Heart right ventricle (tissue), 16 donors: ENCODE measurements around the gene SSTR3. TPM values are rescaled to one million over a fixed set of nuclear protein-coding genes. Genes with fewer than 3 reads are reported as not detected.

Experiments
- ATAC-seq, 8 donors: fragments of 200-7000 bp; cut with Tn5 transposase; one replicate each; pipeline ENCODE4 v1.9.1; 2020; ENCODE audit warnings: mild to moderate bottlenecking in 8 of 8, moderate library complexity in 8 of 8, moderate number of reproducible peaks in 1 of 8
- DNase-seq, 2 donors: peaks; one replicate each; pipeline ENCODE4 v3.0.0-alpha.2; 2020
- H3K27ac ChIP-seq, 10 donors: fragments of 200-600 bp; sonication (generic) in 2 of 10; one replicate each; pipeline versions ENCODE4 v1.5.0 to v1.8.0; 2020 to 2022; ENCODE audit warnings: mild to moderate bottlenecking in 3 of 10
- H3K27me3 ChIP-seq, 7 donors: fragments of 200-600 bp; one replicate each; pipeline ENCODE4 v1.8.0; 2021 to 2022; ENCODE audit warnings: mild to moderate bottlenecking in 2 of 7
- H3K36me3 ChIP-seq, 9 donors: fragments of 200-600 bp; sonication (generic) in 1 of 9; one replicate each; pipeline versions ENCODE4 v1.5.0 to v1.8.0; 2020 to 2022; ENCODE audit warnings: mild to moderate bottlenecking in 2 of 9
- H3K4me1 ChIP-seq, 9 donors: fragments of 200-600 bp; sonication (generic) in 1 of 9; one replicate each; pipeline versions ENCODE4 v1.5.0 to v1.8.0; 2020 to 2022; ENCODE audit warnings: mild to moderate bottlenecking in 4 of 9
- H3K4me3 ChIP-seq, 10 donors: fragments of 200-600 bp; sonication (generic) in 2 of 10; one replicate each; pipeline versions ENCODE4 v1.5.0 to v1.8.0; 2020 to 2022; ENCODE audit warnings: mild to moderate bottlenecking in 7 of 10, moderate library complexity in 2 of 10
- H3K9me3 ChIP-seq, 11 donors: fragments of 200-600 bp in 10 of 11; sonication (generic) in 2 of 11; one replicate each; pipeline versions ENCODE4 v1.5.0 to v1.8.0; 2013 to 2022; ENCODE audit warnings: mild to moderate bottlenecking in 2 of 11, control low read depth in 1 of 11, moderate library complexity in 1 of 11
- WGBS, 2 donors: extraction: QIAGEN DNeasy Blood & Tissue Kit; methylation state at CpG; one replicate each; pipeline ENCODE4 v1.1.7; 2013; ENCODE audit warnings: inconsistent platforms in 1 of 2; 5-methylcytosine and 5-hydroxymethylcytosine counted together
- intact Hi-C, 10 donors: fragments of 100-400 bp; cut with DNase I; formaldehyde crosslinking; loops; one replicate each; pipeline versions ENCODE4 v1.11.1 to v1.14.2; 2022
- polyA plus RNA-seq, 2 donors: library from polyadenylated mRNA; stranded (reverse); fragments of 200-250 nt; gene quantifications; one replicate each; pipeline ENCODE4 v1.2.3, GENCODE V29; 2013
- total RNA-seq, 10 donors: library from RNA; stranded (reverse); fragmentation: NEBNext Ultra II Directional in 3 of 10; extraction: Animal tissue kit (Norgen Biotek cat#: 25700) in 3 of 10; gene quantifications; one replicate each; pipeline versions ENCODE4 v1.2.1 to v1.2.4, GENCODE V29; 2021 to 2023
- TF ChIP-seq, protein P1 (sequence below), 9 donors: fragments of 200-600 bp; sonication (generic) in 2 of 9; IDR thresholded peaks; one replicate each; pipeline versions ENCODE4 v1.5.0 to v1.8.0; 2021 to 2022; ENCODE audit warnings: antibody characterized with exemption in 9 of 9, mild to moderate bottlenecking in 5 of 9, moderate library complexity in 1 of 9
- donor health status: Arrhythmogenic right ventricular cardiomyopathy.
- donor health status: ischemic (EF 13 %, LVEDD 7.1; RV severe dilation, severe dysfunction).
- donor health status: healthy with polysubstance abuse.
- donor health status: DM: no; HTN: yes; CAD: no.
- donor health status: DM: no; HTN: no; CAD: no.
- donor health status: ischemic (EF 25% LVEDD 6.9; RV normal size, moderate dysfunction).
- donor health status: ischemic (EF 25% LVEDD 5.7; RV mildly dilated, moderate dysfunction).
- donor health status: healthy.
- donor health status: DM: yes; HTN: yes; CAD: no.
- donor health status: Ischemic cardiomyopathy.
- donor health status: ischemic (EF 35%, LVEDD 5.7; RV mildly dilated, moderate dysfunction).
- donor health status: nonischemic (EF 11% LVEDD 7.7; RV severe dilation, severe dysfunction).
- donor health status: DM: yes; HTN: yes; CAD: no.
- donor health status: PGD.
- donor health status: ischemic (EF 29% LVEDD 5.4; RV normal size, mild dysfunction).
- donor health status: nonischemic (EF 23%, LVEDD 6.1; RV moderate dilation, normal function).

SSTR3 gene
- total and polyA plus RNA-seq, 12 donors, result not detected

DNA sequence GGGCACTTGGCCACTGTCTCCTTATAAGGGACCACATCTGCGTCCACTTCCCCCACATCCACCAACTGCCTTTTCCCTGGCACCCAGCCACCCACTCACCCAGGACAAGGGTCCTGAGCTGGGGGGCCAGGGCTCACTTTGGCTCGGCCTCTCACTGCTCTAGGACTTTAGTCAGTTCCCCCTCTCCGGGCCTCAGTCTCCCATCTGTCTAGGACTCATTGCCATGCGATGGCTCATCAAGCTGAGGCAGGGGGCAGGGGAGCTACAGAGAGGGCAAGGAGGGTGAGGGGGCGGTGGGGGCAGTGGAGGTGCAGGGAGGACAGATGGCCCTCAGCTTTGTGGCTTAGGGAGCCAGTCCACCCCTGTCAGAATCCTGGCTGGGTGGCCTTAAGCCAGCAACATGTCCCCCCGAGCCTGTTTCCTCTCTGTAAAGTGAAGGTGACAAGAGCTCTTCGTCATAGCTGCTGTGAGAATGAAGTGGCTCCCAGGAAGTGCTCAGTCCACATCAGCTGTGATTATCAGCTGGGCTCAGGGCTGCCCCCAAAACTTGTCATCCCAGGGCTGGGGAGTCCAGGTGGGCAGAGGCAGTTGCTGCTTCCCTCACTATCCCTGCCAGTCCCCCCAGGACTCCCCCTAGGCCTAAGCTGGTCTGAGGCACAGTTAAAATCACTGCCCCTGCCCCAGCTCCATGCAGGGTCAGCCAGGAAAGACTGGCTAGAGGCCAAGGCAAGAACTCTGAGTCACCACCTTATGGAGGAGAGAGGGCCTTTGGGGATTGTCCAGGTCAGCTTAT is 16.9 kb upstream of the SSTR3 start:
- H3K27me3 ChIP-seq, result peaks cover 0 to 51% (median 24%) of the 10 kb centered on the region in 7 donors
- TF ChIP-seq, protein P1, sequence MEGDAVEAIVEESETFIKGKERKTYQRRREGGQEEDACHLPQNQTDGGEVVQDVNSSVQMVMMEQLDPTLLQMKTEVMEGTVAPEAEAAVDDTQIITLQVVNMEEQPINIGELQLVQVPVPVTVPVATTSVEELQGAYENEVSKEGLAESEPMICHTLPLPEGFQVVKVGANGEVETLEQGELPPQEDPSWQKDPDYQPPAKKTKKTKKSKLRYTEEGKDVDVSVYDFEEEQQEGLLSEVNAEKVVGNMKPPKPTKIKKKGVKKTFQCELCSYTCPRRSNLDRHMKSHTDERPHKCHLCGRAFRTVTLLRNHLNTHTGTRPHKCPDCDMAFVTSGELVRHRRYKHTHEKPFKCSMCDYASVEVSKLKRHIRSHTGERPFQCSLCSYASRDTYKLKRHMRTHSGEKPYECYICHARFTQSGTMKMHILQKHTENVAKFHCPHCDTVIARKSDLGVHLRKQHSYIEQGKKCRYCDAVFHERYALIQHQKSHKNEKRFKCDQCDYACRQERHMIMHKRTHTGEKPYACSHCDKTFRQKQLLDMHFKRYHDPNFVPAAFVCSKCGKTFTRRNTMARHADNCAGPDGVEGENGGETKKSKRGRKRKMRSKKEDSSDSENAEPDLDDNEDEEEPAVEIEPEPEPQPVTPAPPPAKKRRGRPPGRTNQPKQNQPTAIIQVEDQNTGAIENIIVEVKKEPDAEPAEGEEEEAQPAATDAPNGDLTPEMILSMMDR (IDR thresholded peaks at IDR 0.05), result no peak
- 65 to 69% methylated on average over 7 of the region's 7 CpGs for WGBS, 2 donors
- DNase-seq (no peak), ATAC-seq (peak in 4 of 8 donors; percentile 8 to 23 (median 18))
- no peaks in the 10 kb centered on the region for H3K9me3 ChIP-seq
- peak overlapping the region in 1 of 10 donors; percentile 19 for H3K4me3 ChIP-seq
- intact Hi-C loops, result no loop called here
- peaks cover 0 to 68% (median 0%) of the 10 kb centered on the region in 9 donors for H3K36me3 ChIP-seq
- peaks cover 0 to 71% (median 0%) of the 10 kb centered on the region in 9 donors for H3K4me1 ChIP-seq
- H3K27ac ChIP-seq, result peak overlapping the region in 3 of 10 donors; percentile 4 to 94 (median 56)

DNA sequence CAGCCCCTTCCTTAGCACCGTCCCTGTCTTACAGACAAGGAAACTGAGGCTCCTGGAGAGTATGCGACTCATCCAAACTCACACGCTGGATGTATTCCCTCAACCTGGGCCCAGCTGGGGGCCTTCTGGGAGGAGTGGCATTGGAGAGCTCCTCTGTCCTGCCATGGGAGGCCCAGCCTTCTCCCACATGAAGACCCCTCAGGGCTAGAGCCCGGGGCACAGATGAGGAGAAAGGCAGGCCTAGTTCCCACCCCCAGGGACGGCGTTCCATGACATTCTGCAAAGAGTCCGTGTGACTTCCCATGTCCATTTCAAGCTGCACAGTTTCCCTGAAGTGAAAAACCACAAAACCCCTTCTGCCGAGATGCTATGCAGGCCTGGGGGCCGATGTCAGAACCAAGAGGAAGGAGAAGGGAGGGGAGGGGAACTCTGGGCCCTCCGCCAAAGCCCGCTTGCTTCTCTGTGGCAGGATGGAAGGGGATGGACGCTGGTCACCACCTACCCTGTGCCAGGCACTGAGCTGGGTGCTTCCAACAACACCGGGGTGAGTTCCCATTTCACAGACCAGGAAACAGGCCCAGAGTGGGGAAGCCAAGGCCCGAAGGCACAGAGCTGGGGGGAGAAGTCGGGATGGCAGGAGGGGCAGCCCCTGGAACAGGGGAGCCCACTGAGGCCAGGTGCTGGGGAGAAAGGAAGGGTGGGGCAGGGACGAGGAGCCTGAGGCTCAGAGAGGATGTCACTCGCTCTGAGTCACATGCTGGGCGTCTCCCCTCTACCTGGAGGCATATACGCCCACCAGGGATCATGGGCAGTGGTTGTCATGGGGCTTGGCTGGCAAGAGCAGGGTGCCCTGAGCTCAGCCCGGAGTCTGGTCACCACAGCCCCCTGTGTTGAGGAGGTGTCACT is 16.1 kb upstream of the SSTR3 start:
- Histone ChIP-seq H3K9me3 (no peaks in the 10 kb centered on the region), H3K27me3 (peaks cover 0 to 48% (median 17%) of the 10 kb centered on the region in 7 donors), H3K4me1 (peaks cover 0 to 71% (median 0%) of the 10 kb centered on the region in 9 donors), H3K36me3 (peaks cover 0 to 60% (median 0%) of the 10 kb centered on the region in 9 donors), H3K27ac (peak overlapping the region in 3 of 10 donors; percentile 3 to 94 (median 56)), H3K4me3 (peak overlapping the region in 1 of 10 donors; percentile 18)
- TF ChIP-seq, protein P1 (IDR thresholded peaks at IDR 0.05), result no peak
- 52 to 64% methylated on average over 20 of the region's 20 CpGs for WGBS, 2 donors
- intact Hi-C loops, result no loop called here
- DNase-seq (peak in 1 of 2 donors; percentile 20), ATAC-seq (peak in 7 of 8 donors; percentile 9 to 71 (median 47))

DNA sequence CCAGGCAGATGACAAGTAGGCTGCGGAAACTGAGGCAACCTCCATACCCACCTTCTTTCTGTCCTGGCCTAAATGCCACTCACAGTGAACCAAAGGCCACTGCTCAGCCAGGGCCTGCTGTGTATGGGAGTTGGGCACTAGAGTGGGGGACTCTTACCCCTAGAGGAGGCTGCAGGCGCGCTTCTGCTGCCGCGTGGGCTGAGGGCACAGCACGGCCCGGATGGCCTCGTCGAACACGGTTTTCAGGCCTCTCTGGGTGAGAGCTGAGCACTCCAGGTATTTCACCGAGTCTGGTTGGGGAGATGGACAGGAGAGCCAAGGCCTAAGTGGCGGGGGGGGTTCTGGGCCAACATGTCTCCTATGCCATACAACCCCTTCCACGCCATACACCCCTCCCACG is 14.2 kb upstream of the SSTR3 start:
- intact Hi-C loops, result no loop called here

More for the DNA sequence above, 14.2 kb upstream of the SSTR3 start:
- H3K4me1 ChIP-seq, result peaks cover 0 to 69% (median 0%) of the 10 kb centered on the region in 9 donors
- peaks cover 0 to 5% (median 0%) of the 10 kb centered on the region in 11 donors for H3K9me3 ChIP-seq
- H3K27ac ChIP-seq, result no peak overlapping the region
- TF ChIP-seq, protein P1 (IDR thresholded peaks at IDR 0.05), result no peak
- DNase-seq (no peak), ATAC-seq (no peak)
- 83 to 93% methylated on average over 14 of the region's 14 CpGs for WGBS, 2 donors
- H3K36me3 ChIP-seq, result peaks cover 0 to 44% (median 0%) of the 10 kb centered on the region in 9 donors
- peaks cover 0 to 31% (median 12%) of the 10 kb centered on the region in 7 donors for H3K27me3 ChIP-seq
- no peak overlapping the region for H3K4me3 ChIP-seq
